Astrocyte of the spinal cord (primary cell): ENCODE measurements around the gene TRIP11.
A peak's percentile ranks its signal among the peaks of the same experiment; 100 is the strongest.

Source experiments
- DNase-seq: peaks from one replicate; pipeline ENCODE4 v3.0.0; 2011; ENCODE audit warnings: low read depth, low spot score
- H3K4me3 ChIP-seq: 2 replicates; pipeline ENCODE4 v1.5.1; 2011; ENCODE audit warnings: low read depth, mild to moderate bottlenecking, low read length, moderate library complexity
- in situ Hi-C: cut with HindIII; loops from 2 replicates; pipeline ENCODE4 v1.10.0; 2017; ENCODE audit warnings: low sequenced_read_pairs
- TF ChIP-seq, protein P1 (sequence below): IDR thresholded peaks from 2 replicates; pipeline ENCODE4 v1.5.1; 2012; ENCODE audit warnings: low read depth, mild to moderate bottlenecking, low read length, inconsistent platforms

TRIP11 gene

DNA sequence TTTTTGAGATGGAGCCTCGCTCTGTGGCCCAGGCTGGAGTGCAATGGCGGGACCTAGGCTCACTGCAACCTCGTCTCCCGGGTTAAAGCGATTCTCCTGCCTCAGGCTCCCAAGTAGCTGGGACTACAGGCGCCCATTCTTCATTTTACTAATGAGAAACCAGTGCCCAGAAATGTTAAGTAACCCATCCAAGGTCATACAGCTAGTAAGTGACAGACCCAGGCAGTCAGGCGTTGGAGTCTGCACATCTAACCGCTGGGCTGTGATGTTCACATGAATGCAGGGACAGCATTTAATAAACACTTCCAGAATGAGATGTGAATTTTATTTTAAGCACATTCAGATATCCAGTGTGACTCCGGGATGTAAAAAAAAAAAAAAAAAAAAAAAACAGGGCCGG is 1.3 kb upstream of the TRIP11 start:
- H3K4me3 ChIP-seq: peak overlapping the region; percentile 99
- TF ChIP-seq, protein P1, sequence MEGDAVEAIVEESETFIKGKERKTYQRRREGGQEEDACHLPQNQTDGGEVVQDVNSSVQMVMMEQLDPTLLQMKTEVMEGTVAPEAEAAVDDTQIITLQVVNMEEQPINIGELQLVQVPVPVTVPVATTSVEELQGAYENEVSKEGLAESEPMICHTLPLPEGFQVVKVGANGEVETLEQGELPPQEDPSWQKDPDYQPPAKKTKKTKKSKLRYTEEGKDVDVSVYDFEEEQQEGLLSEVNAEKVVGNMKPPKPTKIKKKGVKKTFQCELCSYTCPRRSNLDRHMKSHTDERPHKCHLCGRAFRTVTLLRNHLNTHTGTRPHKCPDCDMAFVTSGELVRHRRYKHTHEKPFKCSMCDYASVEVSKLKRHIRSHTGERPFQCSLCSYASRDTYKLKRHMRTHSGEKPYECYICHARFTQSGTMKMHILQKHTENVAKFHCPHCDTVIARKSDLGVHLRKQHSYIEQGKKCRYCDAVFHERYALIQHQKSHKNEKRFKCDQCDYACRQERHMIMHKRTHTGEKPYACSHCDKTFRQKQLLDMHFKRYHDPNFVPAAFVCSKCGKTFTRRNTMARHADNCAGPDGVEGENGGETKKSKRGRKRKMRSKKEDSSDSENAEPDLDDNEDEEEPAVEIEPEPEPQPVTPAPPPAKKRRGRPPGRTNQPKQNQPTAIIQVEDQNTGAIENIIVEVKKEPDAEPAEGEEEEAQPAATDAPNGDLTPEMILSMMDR: no peak
- in situ Hi-C loops: no loop called here

DNA sequence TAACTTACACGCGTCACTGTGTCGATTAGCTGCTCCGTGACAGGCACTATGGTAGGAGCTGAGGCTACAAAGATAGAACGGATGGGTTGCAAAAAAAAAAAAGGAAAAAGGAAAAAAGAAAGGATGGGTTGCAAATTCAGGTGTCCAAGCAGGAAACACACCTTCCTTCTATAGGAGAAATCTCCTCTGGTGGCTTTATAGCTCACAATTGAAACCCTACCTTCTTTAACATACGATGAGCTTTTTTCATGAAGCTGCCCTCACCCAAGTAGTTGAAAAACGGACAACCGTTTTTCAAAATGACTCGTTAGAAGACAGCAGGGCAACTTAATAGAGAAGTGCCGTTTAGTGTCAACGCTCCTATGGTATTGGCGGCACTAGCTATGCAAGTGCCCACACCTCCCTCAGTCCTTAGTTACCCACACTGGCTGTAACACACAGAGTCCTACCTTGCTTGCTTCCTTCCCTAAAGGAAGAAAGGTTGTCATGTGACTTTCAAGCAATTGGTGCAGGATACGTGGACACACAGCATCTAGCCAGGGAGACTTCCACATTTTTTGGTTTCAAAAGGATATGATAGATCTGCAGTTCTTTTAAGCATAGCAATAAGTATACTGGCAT is 682 bp upstream of the TRIP11 start:
- in situ Hi-C loops: no loop called here
- TF ChIP-seq, protein P1: no peak
- DNase-seq: peak; percentile 35
- H3K4me3 ChIP-seq: peak overlapping the region; percentile 99

More for the DNA sequence above, 1.3 kb upstream of the TRIP11 start:
- no peak for DNase-seq

DNA sequence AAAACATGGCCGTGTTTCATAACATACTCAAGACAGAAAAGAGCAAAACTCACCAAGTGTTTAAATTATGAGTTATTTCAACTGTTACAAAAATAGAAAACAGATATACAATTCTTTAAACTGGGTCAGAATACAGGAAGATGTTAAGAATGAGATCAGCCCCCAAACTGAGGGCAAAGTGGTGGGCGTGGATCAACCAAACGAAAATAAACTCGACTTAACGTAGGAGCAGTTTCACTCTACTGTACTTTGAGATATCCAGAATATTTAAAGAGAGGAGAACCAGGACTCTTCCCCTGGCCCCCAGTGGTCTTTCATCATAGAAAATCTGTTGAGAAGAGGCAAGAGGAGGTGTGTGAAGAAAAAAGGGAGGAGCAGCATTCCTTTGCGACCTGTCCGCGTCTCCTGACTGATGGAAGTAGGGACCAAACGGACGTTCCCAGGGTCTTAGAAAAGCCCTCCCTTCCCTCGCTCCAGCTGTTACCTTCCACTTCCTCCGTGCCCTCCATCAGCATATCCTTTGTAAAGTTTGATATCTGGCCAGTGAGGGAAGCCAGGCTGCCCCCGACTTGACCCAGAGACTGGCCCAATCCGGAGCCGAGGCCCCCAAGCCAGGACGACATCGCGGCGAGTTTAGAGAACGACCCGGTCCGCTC is 668 bp downstream of the TRIP11 start:
- DNase-seq: peak; percentile 73
- peak overlapping the region; percentile 99 for H3K4me3 ChIP-seq
- in situ Hi-C loops: no loop called here
- TF ChIP-seq, protein P1: no peak

DNA sequence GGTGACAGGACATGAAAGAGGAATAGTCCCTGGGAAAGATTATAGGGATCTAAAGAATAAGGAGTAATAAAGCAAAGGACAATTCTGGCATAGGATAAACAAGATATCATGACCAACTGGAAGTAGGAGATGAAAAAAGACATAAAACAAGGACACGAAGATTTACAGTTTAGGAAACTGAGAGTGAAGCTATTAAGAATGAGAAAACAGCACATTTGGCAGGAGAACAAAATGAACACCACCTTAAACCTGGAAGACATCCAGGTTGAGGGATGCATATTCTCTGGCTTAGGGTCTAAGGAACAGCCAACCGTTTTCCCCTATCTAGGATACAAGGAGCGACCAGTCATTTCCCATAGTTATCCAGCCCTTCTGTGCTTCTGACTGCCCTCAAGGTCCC is 1.9 kb downstream of the TRIP11 start:
- in situ Hi-C loops: no loop called here
- H3K4me3 ChIP-seq: peak overlapping the region; percentile 99
- TF ChIP-seq, protein P1: no peak
- DNase-seq: no peak

DNA sequence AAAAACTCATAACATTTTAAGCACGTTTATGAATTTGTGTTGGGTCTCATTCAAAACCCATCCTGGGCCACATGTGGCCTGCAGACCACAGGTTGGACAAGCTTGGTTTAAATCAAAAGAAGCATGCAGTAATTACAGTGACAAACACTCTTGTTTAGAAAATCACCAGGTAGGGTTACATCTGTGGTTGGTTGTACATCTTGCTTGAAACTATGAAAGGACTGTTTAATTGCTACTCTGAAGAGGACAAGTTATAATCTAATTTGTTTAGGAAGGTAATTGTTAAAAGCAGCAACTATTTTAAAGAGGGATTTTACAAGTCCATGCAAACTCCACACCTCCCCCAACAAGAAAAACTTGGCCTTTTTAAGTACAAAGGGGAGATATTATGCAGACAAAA is 4.0 kb downstream of the TRIP11 start:
- DNase-seq: no peak
- TF ChIP-seq, protein P1: no peak
- in situ Hi-C loops: no loop called here
- no peak overlapping the region for H3K4me3 ChIP-seq

DNA sequence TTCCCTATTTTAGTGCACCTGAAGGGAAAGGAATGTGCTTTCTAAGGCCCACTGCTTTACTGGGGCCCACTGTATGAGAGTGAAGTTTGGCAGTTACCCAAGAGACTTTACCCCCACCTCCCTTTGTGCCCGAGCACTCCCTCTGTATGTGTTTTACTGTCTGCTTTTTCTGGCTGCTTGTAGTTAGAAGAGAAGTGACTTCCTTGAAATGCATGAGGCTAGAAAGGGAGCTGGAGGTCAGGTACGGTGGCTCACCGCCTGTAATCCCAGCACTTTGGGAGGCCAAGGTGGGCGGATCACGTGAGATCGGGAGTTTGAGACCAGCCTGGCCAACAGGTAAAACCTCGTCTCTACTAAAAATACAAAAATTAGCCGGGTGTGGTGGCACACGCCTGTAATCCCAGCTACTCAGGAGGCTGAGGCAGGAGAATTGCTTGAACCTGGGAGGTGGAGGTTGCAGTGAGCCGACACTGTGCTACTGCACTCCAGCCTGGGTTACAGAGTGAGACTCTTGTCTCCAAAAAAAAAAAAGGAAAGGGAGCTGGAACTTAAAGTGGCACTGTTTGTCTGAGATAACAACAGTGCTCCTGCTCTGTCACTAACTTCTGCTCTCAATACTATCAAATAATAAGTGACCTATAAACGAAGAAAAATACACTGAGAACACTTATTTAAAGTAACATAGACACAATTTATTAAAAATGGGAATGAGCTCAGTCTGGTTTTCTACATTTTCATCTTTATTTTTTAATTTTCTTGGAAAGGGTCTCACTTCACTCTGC is 5.8 kb downstream of the TRIP11 start:
- no peak overlapping the region for H3K4me3 ChIP-seq
- no peak for DNase-seq
- in situ Hi-C loops: no loop called here
- TF ChIP-seq, protein P1: no peak
